Hematopoietic multipotent progenitor cell treated with erythropoietin and hydrocortisone succinate and interleukin-3 and kit ligand, for 17 days (in vitro differentiated cells): ENCODE measurements around the gene AKAP12.
"Not testable (repeated sequence)": the region's sequence is repeated elsewhere in the genome, so short reads cannot be mapped to it uniquely, and the experiment has no call there.

Experiments used
- DNase-seq: peaks from one replicate; pipeline ENCODE4 v3.0.0-alpha.2; 2015; ENCODE audit warnings: low spot score

Gene AKAP12

GRCh38 chr6:151379933-151380847 lies 140.4 kb downstream of the AKAP12 start:
- DNase-seq = no peak

- DNase-seq = no peak
These were observed 141.1 kb downstream of the AKAP12 start for GRCh38 chr6:151380848-151381205.

GRCh38 chr6:151381722-151382121 lies 142.0 kb downstream of the AKAP12 start:
- DNase-seq = no peak

- DNase-seq = not testable (repeated sequence)
These were observed 142.9 kb downstream of the AKAP12 start for GRCh38 chr6:151382631-151383030.

- DNase-seq = no peak
These were observed 144.4 kb downstream of the AKAP12 start for GRCh38 chr6:151384151-151384550.

GRCh38 chr6:151385177-151385576 lies 145.4 kb downstream of the AKAP12 start:
- DNase-seq = no peak

GRCh38 chr6:151387175-151387970 lies 147.6 kb downstream of the AKAP12 start:
- no peak for DNase-seq

GRCh38 chr6:151388236-151388635 lies 148.5 kb downstream of the AKAP12 start:
- DNase-seq = no peak

GRCh38 chr6:151388997-151389617 lies 149.3 kb downstream of the AKAP12 start:
- peak; percentile 19 for DNase-seq

- no peak for DNase-seq
These were observed 150.0 kb downstream of the AKAP12 start for GRCh38 chr6:151389618-151390275.

- peak; percentile 93 for DNase-seq
These were observed 150.6 kb downstream of the AKAP12 start for GRCh38 chr6:151390276-151390850.

GRCh38 chr6:151390851-151391470 lies 151.2 kb downstream of the AKAP12 start:
- no peak for DNase-seq

- peak; percentile 70 for DNase-seq
These were observed 152.0 kb downstream of the AKAP12 start, which contains the start of gene ZBTB2 for GRCh38 chr6:151391471-151392413. Gene ZBTB2 (minus strand): TSS chr6:151391559. CDS start chr6:151373637, 17,922 bp downstream.

- DNase-seq = no peak
These were observed 152.7 kb downstream of the AKAP12 start for GRCh38 chr6:151392427-151392826.

GRCh38 chr6:151393410-151393809 lies 153.6 kb downstream of the AKAP12 start:
- DNase-seq = no peak

- no peak for DNase-seq
These were observed 159.9 kb downstream of the AKAP12 start for GRCh38 chr6:151399679-151400078.

- no peak for DNase-seq
These were observed 160.7 kb downstream of the AKAP12 start for GRCh38 chr6:151400473-151400872.

- no peak for DNase-seq
These were observed 162.5 kb downstream of the AKAP12 start for GRCh38 chr6:151402228-151402627.

- DNase-seq = no peak
These were observed 164.1 kb downstream of the AKAP12 start for GRCh38 chr6:151403919-151404308.
